ENCODE results near the gene ATP5PD.

The ATP5PD gene

DNA sequence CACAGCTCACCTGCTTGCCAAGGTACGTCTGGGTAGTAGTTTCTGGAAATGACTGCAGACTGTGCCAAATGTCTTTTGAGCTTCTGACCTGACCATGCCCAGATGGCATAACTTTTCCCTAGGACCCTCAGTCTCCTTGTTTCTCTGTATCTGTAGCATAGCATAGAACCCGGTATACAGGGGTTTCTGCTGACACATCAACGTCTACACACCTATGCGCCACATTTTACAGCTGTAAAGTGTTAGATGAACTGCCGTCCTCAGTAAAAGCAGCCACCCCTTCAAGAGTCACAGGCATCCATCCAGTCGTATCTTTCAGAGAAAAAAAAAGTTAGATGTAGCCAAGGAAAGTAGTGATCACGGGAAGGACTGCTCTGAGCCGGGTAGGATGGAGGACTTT is 17.7 kb upstream of the ATP5PD start:
- Histone ChIP-seq H3K4me1 (ENCODE audit: control insufficient read depth, insufficient read depth, low read depth, low read length) (peaks cover 9% of the 10 kb centered on the region), H2BK15ac (ENCODE audit: low read depth, poor library complexity, severe bottlenecking) (no peak overlapping the region), H3K9ac (ENCODE audit: low read length) (no peak overlapping the region), H3K4ac (ENCODE audit: low read depth in 1 of 2, low read length in 2 of 2) (no peak overlapping the region), H3K79me1 (replicated peaks; ENCODE audit: low read length, poor library complexity, severe bottlenecking) (peaks cover 9% of the 10 kb centered on the region), H3K23ac (ENCODE audit: low read length in 2 of 2) (no peak overlapping the region), H3K36me3 (ENCODE audit: control insufficient read depth in 1 of 2, insufficient read depth in 2 of 2, low read depth in 1 of 2, low read length in 2 of 2) (peaks cover 50 to 53% of the 10 kb centered on the region in 2 experiments), H3K14ac (ENCODE audit: low read length in 2 of 2) (no peak overlapping the region), H2BK120ac (ENCODE audit: low read depth, low read length) (no peak overlapping the region), H2BK5ac (ENCODE audit: low read depth, low read length, poor library complexity, severe bottlenecking) (no peak overlapping the region), H3K9me3 (ENCODE audit: control insufficient read depth, low read length) (no peaks in the 10 kb centered on the region), H2AK5ac (ENCODE audit: low read length, severe bottlenecking) (no peak overlapping the region), H3K18ac (ENCODE audit: low read depth in 1 of 2, low read length in 2 of 2) (no peak overlapping the region), H4K91ac (ENCODE audit: low read length) (no peak overlapping the region), H3K4me2 (ENCODE audit: low read length, poor library complexity, severe bottlenecking) (no peak overlapping the region), H3K27me3 (ENCODE audit: control insufficient read depth in 1 of 2, insufficient read depth in 1 of 2, low read length in 2 of 2) (no peaks in the 10 kb centered on the region), H3K4me3 (ENCODE audit: insufficient read depth in 1 of 2, low read depth in 1 of 2, low read length in 2 of 2) (no peak overlapping the region), H2AFZ (ENCODE audit: low read depth, low read length) (no peak overlapping the region), H2BK12ac (ENCODE audit: low read length in 2 of 2) (no peak overlapping the region), H4K8ac (ENCODE audit: low read length) (no peak overlapping the region), H3K27ac (ENCODE audit: low read length, poor library complexity, severe bottlenecking) (no peak overlapping the region)
- DNase-seq = no peak
- 98% methylated on average over 7 of the region's 8 CpGs for WGBS

DNA sequence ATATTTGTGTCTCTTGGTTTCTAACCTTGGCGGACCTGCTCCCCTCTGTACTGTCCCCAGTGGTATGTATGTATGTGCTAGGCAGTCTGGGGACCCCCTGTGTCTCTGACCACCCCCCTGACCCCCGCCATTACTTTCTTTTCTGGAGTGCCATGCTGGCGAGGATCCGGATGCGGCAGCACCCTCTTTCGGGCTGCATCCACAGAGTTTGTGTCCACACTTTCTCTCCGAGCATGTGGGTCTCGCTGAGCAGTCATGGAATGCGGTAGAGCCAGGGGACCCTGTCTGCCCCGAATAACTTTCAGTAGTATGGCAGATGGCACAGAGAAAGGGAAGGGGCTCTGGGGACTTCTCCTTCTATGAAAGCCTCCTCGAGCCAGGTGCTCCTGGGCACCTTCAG is 17.3 kb upstream of the ATP5PD start:
- H2AFZ ChIP-seq (ENCODE audit: low read depth, low read length) = no peak overlapping the region
- H2AK5ac ChIP-seq (ENCODE audit: low read length, severe bottlenecking) = no peak overlapping the region
- no peak overlapping the region for H3K9ac ChIP-seq (ENCODE audit: low read length)
- H3K36me3 ChIP-seq (ENCODE audit: control insufficient read depth in 1 of 2, insufficient read depth in 2 of 2, low read depth in 1 of 2, low read length in 2 of 2) = peaks cover 52 to 56% of the 10 kb centered on the region in 2 experiments
- no peak overlapping the region for H2BK120ac ChIP-seq (ENCODE audit: low read depth, low read length)
- no peak overlapping the region for H3K27ac ChIP-seq (ENCODE audit: low read length, poor library complexity, severe bottlenecking)
- no peak overlapping the region for H3K4ac ChIP-seq (ENCODE audit: low read depth in 1 of 2, low read length in 2 of 2)
- no peak overlapping the region for H2BK12ac ChIP-seq (ENCODE audit: low read length in 2 of 2)
- H2BK5ac ChIP-seq (ENCODE audit: low read depth, low read length, poor library complexity, severe bottlenecking) = no peak overlapping the region
- no peak for DNase-seq
- H2BK15ac ChIP-seq (ENCODE audit: low read depth, poor library complexity, severe bottlenecking) = no peak overlapping the region
- no peak overlapping the region for H4K8ac ChIP-seq (ENCODE audit: low read length)
- H3K14ac ChIP-seq (ENCODE audit: low read length in 2 of 2) = no peak overlapping the region
- H3K9me3 ChIP-seq (ENCODE audit: control insufficient read depth, low read length) = no peaks in the 10 kb centered on the region
- 97% methylated on average over 11 of the region's 11 CpGs for WGBS
- H3K4me3 ChIP-seq (ENCODE audit: insufficient read depth in 1 of 2, low read depth in 1 of 2, low read length in 2 of 2) = no peak overlapping the region
- peaks cover 11% of the 10 kb centered on the region for H3K79me1 ChIP-seq (replicated peaks; ENCODE audit: low read length, poor library complexity, severe bottlenecking)
- H3K4me2 ChIP-seq (ENCODE audit: low read length, poor library complexity, severe bottlenecking) = no peak overlapping the region
- no peaks in the 10 kb centered on the region for H3K27me3 ChIP-seq (ENCODE audit: control insufficient read depth in 1 of 2, insufficient read depth in 1 of 2, low read length in 2 of 2)
- H3K4me1 ChIP-seq (ENCODE audit: control insufficient read depth, insufficient read depth, low read depth, low read length) = peaks cover 9% of the 10 kb centered on the region
- H3K23ac ChIP-seq (ENCODE audit: low read length in 2 of 2) = no peak overlapping the region
- no peak overlapping the region for H4K91ac ChIP-seq (ENCODE audit: low read length)
- H3K18ac ChIP-seq (ENCODE audit: low read depth in 1 of 2, low read length in 2 of 2) = no peak overlapping the region

DNA sequence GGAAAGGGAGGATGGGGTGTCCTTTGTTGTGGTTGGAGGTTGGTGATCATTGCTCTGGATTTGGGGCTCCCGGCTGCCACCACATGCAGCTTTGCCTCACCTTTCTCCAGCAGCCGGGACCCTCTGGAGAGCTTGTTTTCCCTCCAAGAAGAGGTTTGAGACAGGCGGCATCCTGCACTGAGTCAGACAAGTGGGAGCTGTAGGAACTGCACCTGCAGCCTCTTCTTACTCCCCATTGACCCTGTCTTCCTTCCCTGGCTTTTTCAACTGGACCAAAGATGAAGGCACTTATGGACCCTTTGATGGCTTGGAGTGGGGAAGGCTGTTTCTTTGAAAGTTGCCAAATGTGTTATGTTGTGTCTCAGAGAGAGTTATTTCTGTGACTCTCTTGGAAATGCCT is 16.9 kb upstream of the ATP5PD start:
- no peak overlapping the region for H3K27ac ChIP-seq (ENCODE audit: low read length, poor library complexity, severe bottlenecking)
- no peak overlapping the region for H4K8ac ChIP-seq (ENCODE audit: low read length)
- H3K9me3 ChIP-seq (ENCODE audit: control insufficient read depth, low read length) = no peaks in the 10 kb centered on the region
- H3K79me1 ChIP-seq (replicated peaks; ENCODE audit: low read length, poor library complexity, severe bottlenecking) = peaks cover 11% of the 10 kb centered on the region
- H3K4me1 ChIP-seq (ENCODE audit: control insufficient read depth, insufficient read depth, low read depth, low read length) = peaks cover 9% of the 10 kb centered on the region
- H2BK5ac ChIP-seq (ENCODE audit: low read depth, low read length, poor library complexity, severe bottlenecking) = no peak overlapping the region
- H2BK120ac ChIP-seq (ENCODE audit: low read depth, low read length) = no peak overlapping the region
- H3K4ac ChIP-seq (ENCODE audit: low read depth in 1 of 2, low read length in 2 of 2) = no peak overlapping the region
- no peak overlapping the region for H3K23ac ChIP-seq (ENCODE audit: low read length in 2 of 2)
- H2BK12ac ChIP-seq (ENCODE audit: low read length in 2 of 2) = no peak overlapping the region
- H3K9ac ChIP-seq (ENCODE audit: low read length) = no peak overlapping the region
- no peak overlapping the region for H2AK5ac ChIP-seq (ENCODE audit: low read length, severe bottlenecking)
- no peak overlapping the region for H2AFZ ChIP-seq (ENCODE audit: low read depth, low read length)
- H3K18ac ChIP-seq (ENCODE audit: low read depth in 1 of 2, low read length in 2 of 2) = no peak overlapping the region
- no peak overlapping the region for H2BK15ac ChIP-seq (ENCODE audit: low read depth, poor library complexity, severe bottlenecking)
- peaks cover 52 to 56% of the 10 kb centered on the region in 2 experiments for H3K36me3 ChIP-seq (ENCODE audit: control insufficient read depth in 1 of 2, insufficient read depth in 2 of 2, low read depth in 1 of 2, low read length in 2 of 2)
- H3K4me3 ChIP-seq (ENCODE audit: insufficient read depth in 1 of 2, low read depth in 1 of 2, low read length in 2 of 2) = no peak overlapping the region
- no peaks in the 10 kb centered on the region for H3K27me3 ChIP-seq (ENCODE audit: control insufficient read depth in 1 of 2, insufficient read depth in 1 of 2, low read length in 2 of 2)
- H3K14ac ChIP-seq (ENCODE audit: low read length in 2 of 2) = no peak overlapping the region
- H3K4me2 ChIP-seq (ENCODE audit: low read length, poor library complexity, severe bottlenecking) = no peak overlapping the region
- DNase-seq = no peak
- no peak overlapping the region for H4K91ac ChIP-seq (ENCODE audit: low read length)
- 100% methylated on average over 3 of the region's 3 CpGs for WGBS

- H3K79me1 ChIP-seq (replicated peaks; ENCODE audit: low read length, poor library complexity, severe bottlenecking) = peaks cover 11% of the 10 kb centered on the region
- no peak for DNase-seq
- H3K4ac ChIP-seq (ENCODE audit: low read depth in 1 of 2, low read length in 2 of 2) = no peak overlapping the region
- no peak overlapping the region for H4K91ac ChIP-seq (ENCODE audit: low read length)
- H3K9ac ChIP-seq (ENCODE audit: low read length) = no peak overlapping the region
- no peak overlapping the region for H3K14ac ChIP-seq (ENCODE audit: low read length in 2 of 2)
- H2BK5ac ChIP-seq (ENCODE audit: low read depth, low read length, poor library complexity, severe bottlenecking) = no peak overlapping the region
- H2BK15ac ChIP-seq (ENCODE audit: low read depth, poor library complexity, severe bottlenecking) = no peak overlapping the region
- H2BK12ac ChIP-seq (ENCODE audit: low read length in 2 of 2) = no peak overlapping the region
- H3K18ac ChIP-seq (ENCODE audit: low read depth in 1 of 2, low read length in 2 of 2) = no peak overlapping the region
- H3K4me2 ChIP-seq (ENCODE audit: low read length, poor library complexity, severe bottlenecking) = no peak overlapping the region
- no peak overlapping the region for H2AK5ac ChIP-seq (ENCODE audit: low read length, severe bottlenecking)
- H3K36me3 ChIP-seq (ENCODE audit: control insufficient read depth in 1 of 2, insufficient read depth in 2 of 2, low read depth in 1 of 2, low read length in 2 of 2) = peaks cover 52 to 56% of the 10 kb centered on the region in 2 experiments
- no peak overlapping the region for H2AFZ ChIP-seq (ENCODE audit: low read depth, low read length)
- H3K27me3 ChIP-seq (ENCODE audit: control insufficient read depth in 1 of 2, insufficient read depth in 1 of 2, low read length in 2 of 2) = no peaks in the 10 kb centered on the region
- no peak overlapping the region for H4K8ac ChIP-seq (ENCODE audit: low read length)
- H3K4me3 ChIP-seq (ENCODE audit: insufficient read depth in 1 of 2, low read depth in 1 of 2, low read length in 2 of 2) = no peak overlapping the region
- no peak overlapping the region for H3K23ac ChIP-seq (ENCODE audit: low read length in 2 of 2)
- 97% methylated on average over 13 of the region's 13 CpGs for WGBS
- peaks cover 9% of the 10 kb centered on the region for H3K4me1 ChIP-seq (ENCODE audit: control insufficient read depth, insufficient read depth, low read depth, low read length)
- H3K9me3 ChIP-seq (ENCODE audit: control insufficient read depth, low read length) = no peaks in the 10 kb centered on the region
- no peak overlapping the region for H2BK120ac ChIP-seq (ENCODE audit: low read depth, low read length)
- no peak overlapping the region for H3K27ac ChIP-seq (ENCODE audit: low read length, poor library complexity, severe bottlenecking)
Observed at GRCh38 chr17:75063201-75063600, 16.4 kb upstream of the ATP5PD start.
